Astrocyte of the cerebellum (primary cell): Measurements from ENCODE around the gene HOXB8.

ENCODE experiments used
- DNase-seq: peaks from one replicate; pipeline ENCODE4 v3.0.0-alpha.2; 2011; ENCODE audit warnings: low read depth
- H3K4me3 ChIP-seq: 2 replicates; pipeline ENCODE4 v1.5.1; 2011; ENCODE audit warnings: mild to moderate bottlenecking, low read depth, low read length, moderate library complexity
- in situ Hi-C: cut with HindIII; loops from 2 replicates; pipeline ENCODE4 v1.10.0; 2017; ENCODE audit warnings: low sequenced_read_pairs
- TF ChIP-seq, protein P1 (sequence below): IDR thresholded peaks from 2 replicates; pipeline ENCODE4 v1.5.1; 2012; ENCODE audit warnings: low read length, low read depth, moderate library complexity, mild to moderate bottlenecking; ENCODE audit errors: missing control alignments

The HOXB8 gene

DNA sequence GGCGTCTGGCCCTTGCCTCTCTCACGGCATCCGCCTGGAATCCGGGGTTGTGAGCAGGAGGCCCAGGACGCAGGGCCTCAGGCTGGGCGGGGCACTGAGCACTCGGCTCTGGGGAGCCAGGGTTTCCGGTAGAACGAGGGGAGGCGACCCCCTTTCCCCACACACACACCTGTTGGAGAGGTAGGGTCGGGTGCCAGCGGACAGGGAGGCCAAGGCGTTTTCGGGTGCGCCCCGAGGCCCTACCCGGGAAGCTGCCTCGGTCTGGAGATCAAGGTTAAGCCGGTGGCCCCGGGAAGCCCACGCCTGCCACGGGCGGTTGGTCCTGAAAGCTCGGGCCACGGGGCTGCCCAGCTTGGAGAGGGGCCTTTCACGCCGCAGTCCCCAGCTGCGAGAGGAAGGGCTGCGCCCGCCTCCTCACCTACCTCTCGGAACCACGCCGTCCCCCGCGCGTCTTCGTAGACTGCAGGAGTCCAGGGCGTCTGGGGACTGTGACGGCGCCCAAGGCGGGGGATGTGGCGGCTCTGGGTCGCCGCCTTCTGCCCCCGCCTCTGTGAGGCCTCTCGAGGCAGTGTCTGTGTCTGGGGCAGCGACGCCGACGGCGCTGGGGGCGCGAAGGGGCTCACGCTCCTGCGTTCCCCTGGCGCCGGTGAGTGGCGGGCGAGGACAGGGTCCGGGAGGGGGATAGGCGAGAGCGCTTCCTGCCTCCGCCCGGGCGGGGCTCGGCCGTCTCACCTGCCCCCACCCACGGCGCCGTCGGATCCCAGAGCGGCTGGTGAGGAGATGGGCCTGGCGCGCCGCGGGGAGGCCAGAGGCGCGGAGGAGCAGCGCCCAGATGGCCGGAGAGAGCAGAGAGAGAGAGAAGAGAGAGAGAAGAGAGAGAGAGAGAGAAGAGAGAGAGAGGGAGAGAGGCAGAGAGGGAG lies 31.4 kb upstream of the HOXB8 start:
- no peak for DNase-seq
- H3K4me3 ChIP-seq: no peak overlapping the region
- in situ Hi-C loops: no loop called here
- TF ChIP-seq, protein P1, sequence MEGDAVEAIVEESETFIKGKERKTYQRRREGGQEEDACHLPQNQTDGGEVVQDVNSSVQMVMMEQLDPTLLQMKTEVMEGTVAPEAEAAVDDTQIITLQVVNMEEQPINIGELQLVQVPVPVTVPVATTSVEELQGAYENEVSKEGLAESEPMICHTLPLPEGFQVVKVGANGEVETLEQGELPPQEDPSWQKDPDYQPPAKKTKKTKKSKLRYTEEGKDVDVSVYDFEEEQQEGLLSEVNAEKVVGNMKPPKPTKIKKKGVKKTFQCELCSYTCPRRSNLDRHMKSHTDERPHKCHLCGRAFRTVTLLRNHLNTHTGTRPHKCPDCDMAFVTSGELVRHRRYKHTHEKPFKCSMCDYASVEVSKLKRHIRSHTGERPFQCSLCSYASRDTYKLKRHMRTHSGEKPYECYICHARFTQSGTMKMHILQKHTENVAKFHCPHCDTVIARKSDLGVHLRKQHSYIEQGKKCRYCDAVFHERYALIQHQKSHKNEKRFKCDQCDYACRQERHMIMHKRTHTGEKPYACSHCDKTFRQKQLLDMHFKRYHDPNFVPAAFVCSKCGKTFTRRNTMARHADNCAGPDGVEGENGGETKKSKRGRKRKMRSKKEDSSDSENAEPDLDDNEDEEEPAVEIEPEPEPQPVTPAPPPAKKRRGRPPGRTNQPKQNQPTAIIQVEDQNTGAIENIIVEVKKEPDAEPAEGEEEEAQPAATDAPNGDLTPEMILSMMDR: no peak

DNA sequence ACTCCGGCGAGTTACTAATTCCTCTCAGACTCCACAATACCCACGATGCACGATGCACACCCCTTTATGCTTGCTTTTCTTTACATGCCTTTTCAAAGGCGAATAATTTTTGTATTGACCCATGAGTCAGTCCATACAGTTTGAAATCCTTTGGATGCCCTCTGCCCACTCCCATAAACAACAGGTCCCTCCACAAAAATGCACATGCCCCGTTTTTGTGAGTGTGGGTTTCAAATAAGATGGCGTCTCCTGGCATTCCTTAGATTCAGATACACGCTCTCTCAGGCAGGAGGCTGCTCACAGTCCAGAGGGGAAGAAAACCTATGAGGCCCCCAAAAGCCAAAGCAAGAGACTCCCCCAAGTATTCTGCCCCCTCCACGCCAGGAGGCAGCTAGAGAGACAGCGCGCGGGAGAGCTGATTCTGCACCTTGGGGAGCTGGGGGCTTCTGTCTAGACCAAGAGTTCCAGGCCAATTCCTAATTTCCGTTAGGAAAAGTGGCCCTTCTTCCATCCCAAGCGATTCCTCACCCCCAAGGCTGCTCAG lies 30.6 kb upstream of the HOXB8 start:
- in situ Hi-C loops: no loop called here
- no peak for DNase-seq
- TF ChIP-seq, protein P1: no peak
- no peak overlapping the region for H3K4me3 ChIP-seq

DNA sequence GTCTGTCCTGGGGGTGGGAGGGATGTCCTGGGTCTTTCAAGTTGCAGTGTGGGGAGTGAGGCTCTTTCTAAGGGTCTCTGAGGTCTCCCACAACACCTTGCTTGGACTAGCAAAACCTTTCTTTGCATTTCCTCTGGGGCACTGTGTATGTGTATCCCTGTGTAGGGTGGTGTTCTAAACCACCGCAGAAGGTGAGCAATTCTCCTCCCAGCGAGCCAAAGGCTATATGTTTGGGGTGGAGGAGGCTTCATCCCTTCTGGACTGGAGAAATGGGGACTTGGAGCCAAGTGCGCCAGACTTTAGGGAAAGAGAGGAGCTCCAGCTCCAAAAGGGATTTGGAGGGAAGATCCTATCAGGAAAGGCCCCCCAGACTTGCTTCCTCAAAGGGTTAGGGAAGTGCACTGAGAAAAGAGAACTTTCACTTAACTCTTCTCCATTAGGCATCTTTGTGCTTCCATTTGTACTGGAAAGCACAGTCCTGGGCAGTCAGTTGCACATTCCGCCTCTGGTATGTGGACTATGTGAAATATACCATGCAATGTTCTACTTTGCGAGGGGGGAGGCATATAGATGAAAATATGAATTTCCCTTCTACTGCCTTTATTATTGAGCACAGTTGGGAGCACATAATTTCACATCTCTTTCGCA lies 29.9 kb upstream of the HOXB8 start:
- TF ChIP-seq, protein P1: no peak
- in situ Hi-C loops: no loop called here
- no peak for DNase-seq
- H3K4me3 ChIP-seq: no peak overlapping the region

DNA sequence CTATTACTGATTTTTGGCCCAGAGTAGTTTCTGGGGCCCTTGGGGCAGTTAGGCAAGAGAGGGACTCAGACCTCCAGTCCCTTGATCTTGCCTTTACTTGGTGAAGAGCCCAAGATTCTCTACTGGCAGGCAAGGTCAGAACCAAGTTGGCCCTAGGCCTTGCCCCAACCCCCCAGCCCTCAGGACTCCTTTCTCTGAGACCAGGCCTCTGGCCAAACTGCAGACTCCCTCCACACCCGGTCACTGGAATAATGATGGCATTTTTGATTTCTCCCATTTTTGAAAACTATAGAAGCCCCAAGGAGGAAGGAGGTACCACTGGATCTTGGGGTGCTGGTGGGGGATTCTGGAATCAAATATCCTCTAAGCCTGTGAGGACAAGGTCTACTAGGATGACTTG lies 29.1 kb upstream of the HOXB8 start:
- no peak for DNase-seq
- in situ Hi-C loops: no loop called here
- TF ChIP-seq, protein P1: no peak
- no peak overlapping the region for H3K4me3 ChIP-seq

DNA sequence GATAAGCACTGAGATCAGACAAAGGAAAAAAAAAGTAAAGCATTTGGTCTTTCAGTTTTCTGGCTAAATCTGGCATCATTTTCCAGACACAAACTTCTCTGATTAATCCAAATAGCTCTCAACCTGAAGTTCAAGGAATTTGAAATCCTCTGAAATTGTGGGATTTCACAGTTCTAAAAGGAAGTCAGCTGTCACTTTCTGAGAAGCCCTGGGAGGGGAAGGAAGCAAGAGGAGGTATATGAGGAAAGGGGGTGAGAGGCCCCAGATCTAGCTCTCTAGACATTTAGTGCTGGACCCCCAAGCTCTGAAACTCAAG lies 28.6 kb upstream of the HOXB8 start:
- TF ChIP-seq, protein P1: no peak
- DNase-seq: no peak
- no peak overlapping the region for H3K4me3 ChIP-seq
- in situ Hi-C loops: no loop called here

DNA sequence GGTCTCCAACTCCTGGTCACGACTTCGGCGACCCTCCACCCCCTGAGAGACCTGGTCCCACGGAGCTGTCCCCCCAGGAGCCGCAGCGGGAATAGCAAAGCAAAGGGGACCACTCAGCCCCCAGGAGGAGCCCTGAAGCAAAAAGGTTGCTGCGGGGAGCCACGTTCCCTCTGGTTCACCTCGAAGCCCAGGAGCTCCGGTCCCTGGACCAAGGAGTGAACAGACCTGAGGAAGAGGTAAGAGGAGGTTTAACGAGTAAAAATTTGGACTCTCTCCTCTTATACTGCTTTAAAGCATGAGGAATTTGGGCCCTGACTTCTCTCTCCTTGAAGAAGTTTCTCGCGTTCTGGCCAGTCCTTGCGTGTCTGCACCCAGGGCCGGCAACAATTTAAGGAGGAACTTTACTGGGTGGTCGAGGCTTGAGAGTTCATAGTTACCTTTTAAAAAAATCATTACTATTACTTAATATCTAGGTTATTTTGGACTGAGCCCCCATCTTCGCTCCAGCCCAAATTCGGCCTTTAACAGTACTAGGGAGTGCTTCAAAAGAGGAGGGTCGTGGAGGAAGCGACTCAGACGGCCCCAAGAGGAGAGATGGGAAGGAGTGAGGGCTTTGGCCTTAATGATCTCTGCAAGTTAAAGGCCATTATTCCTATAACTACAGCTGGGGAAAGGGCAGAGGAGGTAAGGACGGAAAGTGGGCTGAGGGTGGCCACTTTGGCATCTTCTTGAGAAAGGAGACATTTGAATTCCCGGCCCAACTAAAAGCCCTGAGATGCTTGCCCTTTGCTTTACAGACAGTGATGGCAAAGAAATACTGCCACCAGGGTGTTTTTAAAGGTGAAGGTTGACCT lies 28.0 kb upstream of the HOXB8 start:
- TF ChIP-seq, protein P1: no peak
- H3K4me3 ChIP-seq: no peak overlapping the region
- DNase-seq: no peak
- in situ Hi-C loops: no loop called here
